ENCODE data around the gene PER2.

PER2 gene

GRCh38 chr2:238265605-238266004 is 22.8 kb downstream of the PER2 start:
- no peak for DNase-seq

- DNase-seq, result no peak
Measured at GRCh38 chr2:238264072-238264460, 24.3 kb downstream of the PER2 start.

- DNase-seq, result peak; percentile 45
Measured at GRCh38 chr2:238263204-238264071, 25.0 kb downstream of the PER2 start.

DNA sequence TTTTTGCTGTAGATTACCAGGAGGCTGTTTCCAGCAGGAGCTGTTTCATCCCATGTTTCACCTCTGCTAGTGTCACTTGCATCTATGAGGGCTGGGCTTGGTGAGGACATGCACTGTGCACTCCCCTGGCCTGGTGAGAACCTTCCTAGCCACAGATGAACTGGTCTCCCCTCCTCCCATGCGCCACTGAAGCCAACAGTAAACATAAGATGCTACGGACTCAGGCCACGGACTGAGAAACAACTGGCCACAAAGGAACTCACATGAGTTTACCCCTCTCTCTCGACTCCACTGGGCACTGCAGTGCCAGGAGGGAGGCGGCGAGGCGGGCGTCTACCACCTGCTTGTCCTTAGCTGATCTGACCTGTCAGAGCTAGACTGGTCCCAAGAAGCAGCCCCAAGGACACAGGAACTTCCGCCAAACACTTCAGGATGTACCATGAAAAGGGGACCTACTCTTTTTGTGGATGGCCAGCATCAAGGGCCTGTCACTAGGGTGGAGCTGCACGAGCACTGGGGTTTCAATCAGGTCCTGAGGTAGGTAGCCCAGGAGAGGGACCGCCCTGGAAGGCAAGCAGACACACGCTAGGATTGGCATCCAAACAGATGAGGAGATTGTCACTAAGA is 25.8 kb downstream of the PER2 start:
- no peak for DNase-seq

DNA sequence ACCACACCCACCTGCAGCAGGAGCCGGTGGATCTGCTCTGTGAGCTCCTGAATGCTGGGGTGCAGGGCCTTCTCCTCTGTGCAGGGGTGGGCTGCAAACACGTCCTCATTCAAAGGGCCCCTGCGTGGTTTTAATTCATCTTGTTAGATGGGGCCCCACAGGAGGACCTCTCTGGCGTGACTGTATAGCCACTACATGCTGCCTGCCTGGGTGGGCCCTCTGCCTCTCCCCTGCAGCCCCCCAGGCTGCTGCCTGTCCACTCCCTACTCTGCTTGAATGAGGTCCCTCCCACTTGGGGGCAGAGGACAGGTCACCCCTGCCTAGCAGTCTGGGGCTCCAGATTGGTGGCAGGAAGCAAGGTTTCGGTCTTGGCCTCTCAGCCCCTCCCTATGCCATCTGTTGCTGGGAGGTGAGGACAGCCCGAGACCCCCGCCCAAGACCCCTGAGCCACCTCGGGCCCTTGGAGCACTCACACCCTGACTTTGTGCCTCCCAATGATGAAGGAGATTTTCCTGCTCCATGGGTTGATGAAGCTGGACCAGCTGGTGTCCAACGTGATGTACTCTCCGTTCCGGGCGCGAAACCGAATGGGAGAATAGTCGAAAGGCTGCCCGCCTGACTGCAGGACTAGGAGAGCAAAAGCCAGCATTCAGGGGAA is 26.6 kb downstream of the PER2 start:
- DNase-seq, result no peak

- DNase-seq, result no peak
Measured at GRCh38 chr2:238260883-238261282, 27.5 kb downstream of the PER2 start.

GRCh38 chr2:238259061-238260020 is 29.1 kb downstream of the PER2 start:
- DNase-seq, result no peak

- DNase-seq, result no peak
Measured at GRCh38 chr2:238257786-238258700, 30.4 kb downstream of the PER2 start.

GRCh38 chr2:238256594-238257104 is 31.8 kb downstream of the PER2 start:
- peak; percentile 80 for DNase-seq

GRCh38 chr2:238256111-238256510 is 32.3 kb downstream of the PER2 start:
- no peak for DNase-seq

- no peak for DNase-seq
Measured at GRCh38 chr2:238255636-238256035, 32.8 kb downstream of the PER2 start.

- DNase-seq, result no peak
Measured at GRCh38 chr2:238255151-238255551, 33.3 kb downstream of the PER2 start.

DNA sequence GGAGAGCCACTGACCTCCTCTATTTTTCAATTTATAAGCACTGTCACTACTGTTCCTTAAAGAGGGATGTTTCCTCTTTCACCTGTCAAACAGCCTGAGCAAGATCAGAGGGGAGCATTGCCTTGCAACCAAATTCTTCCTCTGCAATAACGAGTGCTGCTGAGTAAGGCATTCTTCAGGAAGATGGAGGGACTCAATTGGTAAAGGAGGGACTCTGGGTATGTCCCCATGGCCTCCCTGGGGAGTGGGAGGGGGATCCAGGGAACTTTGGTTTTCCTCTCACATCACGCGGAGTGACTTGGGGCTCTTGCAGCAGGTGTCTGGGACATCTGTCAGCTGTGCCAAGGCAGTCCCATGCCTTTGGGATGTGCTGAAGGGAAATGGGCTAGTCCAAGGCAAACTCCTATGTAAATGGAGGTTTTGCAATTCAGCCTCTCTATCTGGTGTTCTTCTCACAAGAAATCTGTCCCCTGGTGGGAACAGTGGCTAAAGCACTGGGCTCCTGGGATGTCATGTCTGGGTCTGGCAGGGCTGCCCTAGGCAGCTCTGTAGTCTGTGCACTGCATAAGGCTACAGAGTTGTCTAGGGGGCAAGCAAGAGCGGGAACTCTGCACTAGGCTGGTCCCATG is 34.2 kb downstream of the PER2 start:
- DNase-seq, result no peak

DNA sequence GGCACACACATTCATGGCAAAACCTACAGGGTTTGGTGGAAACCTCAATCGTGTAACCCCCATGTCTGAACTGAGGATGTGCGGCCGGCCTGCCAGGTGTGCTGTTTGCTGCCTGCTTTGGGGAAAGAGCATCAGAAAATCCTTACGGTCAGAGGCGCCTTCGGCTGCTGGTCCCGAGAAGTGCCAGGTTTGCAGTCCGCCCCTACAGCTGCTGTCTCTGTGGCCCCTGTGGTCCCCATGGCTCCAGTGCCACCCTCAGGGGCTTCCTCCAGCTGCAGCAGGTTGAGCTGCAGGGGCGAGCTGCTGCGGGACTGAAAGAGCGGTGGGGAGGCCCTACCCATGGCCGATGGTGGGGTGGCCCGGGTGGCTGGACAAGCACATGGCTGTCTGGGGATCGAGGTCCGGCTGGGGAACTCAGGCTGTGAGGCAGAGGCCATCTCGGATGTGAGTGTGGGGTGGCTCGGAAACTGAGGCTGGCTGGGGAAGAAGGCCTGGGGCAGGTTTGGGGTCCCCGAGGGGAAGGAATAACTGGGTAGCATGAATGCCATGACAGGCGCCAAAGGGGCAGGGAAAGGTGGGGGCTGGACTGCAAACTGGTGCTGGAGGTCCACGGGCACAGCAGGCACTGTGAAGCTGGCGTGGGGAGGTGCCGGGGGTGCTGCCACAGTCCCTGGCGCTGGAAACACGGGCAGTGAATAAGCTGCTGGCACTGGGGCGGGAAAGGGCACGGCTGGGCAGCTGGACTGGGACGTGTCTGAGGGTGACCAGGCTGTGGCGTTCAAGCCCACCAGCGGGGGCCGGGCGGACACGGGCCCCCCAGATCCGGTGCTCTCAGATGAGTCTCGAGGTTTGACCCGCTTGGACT is 35.4 kb downstream of the PER2 start:
- DNase-seq, result no peak

DNA sequence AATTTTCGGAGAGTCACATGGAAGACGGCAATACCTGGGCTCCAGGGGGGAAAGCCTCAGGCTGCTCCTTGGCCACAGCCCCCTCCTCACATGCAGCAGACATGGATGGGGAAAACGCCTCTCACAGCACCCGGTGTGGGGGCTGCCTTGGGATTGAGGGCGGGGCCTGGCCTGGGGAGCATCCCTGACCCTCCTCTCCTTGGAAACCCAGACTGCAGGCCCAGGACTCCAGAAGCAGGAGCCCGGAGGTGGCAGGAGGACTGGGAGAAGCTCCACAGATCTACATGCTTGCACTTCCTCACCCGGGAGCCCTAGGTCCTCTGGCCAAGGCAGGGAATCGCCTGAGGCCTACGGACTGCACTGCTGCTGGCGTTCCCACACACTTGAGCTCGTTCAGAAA is 36.4 kb downstream of the PER2 start:
- DNase-seq, result no peak

DNA sequence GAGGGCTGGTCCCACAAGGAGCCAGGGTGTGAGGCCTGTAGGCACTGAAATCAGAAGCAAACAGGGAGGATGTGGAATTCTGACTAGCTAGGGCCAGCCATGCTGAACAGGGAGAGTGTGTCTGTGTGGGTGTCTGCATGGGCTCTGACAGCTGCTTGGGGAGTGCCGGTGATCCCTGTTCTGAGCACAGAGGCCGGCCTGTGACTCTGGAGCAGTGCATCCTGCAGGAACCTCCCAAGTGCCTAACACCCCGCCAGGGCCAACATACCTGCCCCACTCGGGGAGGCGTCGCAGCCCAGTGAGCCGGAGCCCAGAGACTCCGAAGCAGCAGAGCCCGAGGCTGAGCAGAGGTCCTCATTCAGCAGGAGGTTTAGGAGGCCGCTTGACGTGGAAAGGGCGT is 37.1 kb downstream of the PER2 start:
- no peak for DNase-seq

GRCh38 chr2:238250896-238251295 is 37.5 kb downstream of the PER2 start:
- DNase-seq, result no peak

- no peak for DNase-seq
Measured at GRCh38 chr2:238247841-238248453, 40.5 kb downstream of the PER2 start.
